Activated T-helper 17 cell treated with anti-CD3 and anti-CD28 coated beads, Interleukin-2, amount 50 U/mL, for 72 hours (primary cell): Measurements from ENCODE around the gene BMPR1A. TPM values are rescaled to one million over a fixed set of nuclear protein-coding genes. Genes with fewer than 3 reads are reported as not detected.
A peak's percentile ranks its signal among the peaks of the same experiment; 100 is the strongest.

Experiments
- ATAC-seq: fragments of 150-1000 bp; cut with Tn5 transposase; replicated peaks from 2 replicates; pipeline ENCODE4 v1.10.0; 2021; ENCODE audit warnings: mild to moderate bottlenecking, moderate library complexity
- H3K27ac Mint-ChIP-seq: one replicate; pipeline ENCODE4 v1.8.0; 2022; ENCODE audit warnings: mixed read lengths
- H3K27me3 Mint-ChIP-seq: one replicate; pipeline ENCODE4 v1.8.0; 2022; ENCODE audit warnings: mixed read lengths
- H3K36me3 Mint-ChIP-seq: one replicate; pipeline ENCODE4 v1.8.0; 2022; ENCODE audit warnings: low read depth, mild to moderate bottlenecking, mixed read lengths
- H3K4me1 Mint-ChIP-seq: one replicate; pipeline ENCODE4 v1.8.0; 2022; ENCODE audit warnings: mixed read lengths
- H3K4me3 Mint-ChIP-seq: one replicate; pipeline ENCODE4 v1.8.0; 2022; ENCODE audit warnings: mild to moderate bottlenecking, mixed read lengths
- H3K9me3 Mint-ChIP-seq: one replicate; pipeline ENCODE4 v1.8.0; 2022; ENCODE audit warnings: mixed read lengths
- total RNA-seq, 2 donors: library from RNA; stranded (reverse); gene quantifications; one replicate each; pipeline ENCODE4 v1.2.3, GENCODE V29; 2022

Gene BMPR1A
- total RNA-seq, 2 donors from 2014 or later = 11.1 to 14.4 TPM

DNA sequence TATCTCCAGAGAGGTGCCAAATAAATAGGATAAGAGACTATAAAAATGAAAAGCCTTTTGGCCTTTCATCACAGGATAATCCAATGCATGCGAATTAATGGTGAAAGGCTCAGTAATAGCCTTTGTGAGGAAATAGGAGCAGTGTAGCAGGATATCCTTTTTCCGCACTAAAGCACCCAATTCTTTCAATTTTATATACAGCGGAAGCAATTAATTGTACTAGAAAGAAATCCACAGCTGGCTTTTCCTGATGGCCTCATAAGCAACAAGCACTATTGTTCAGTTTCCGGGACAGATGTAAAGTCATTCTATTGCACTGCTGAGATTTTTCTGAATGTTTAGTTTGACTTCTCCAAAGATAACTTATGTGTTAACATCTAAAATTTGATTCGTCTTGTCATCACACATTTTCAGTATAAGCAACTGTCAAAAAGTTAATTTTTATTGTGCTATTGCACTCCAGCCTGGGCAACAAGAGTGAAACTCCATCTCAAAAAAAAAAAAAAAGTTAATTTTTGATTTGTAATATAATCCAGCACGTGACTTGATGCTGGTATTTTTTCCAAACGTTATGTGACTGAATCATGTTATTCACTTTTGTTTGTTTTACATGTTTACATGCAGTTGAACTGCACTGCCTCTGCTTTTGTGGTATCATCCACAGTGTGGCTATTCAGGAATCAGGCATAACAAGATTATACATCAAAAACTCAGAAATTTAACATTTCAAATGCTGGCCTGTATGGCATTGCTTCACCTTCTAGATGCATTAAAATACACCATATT, 8.4 kb upstream of the BMPR1A start:
- H3K9me3 Mint-ChIP-seq = no peaks in the 10 kb centered on the region
- no peak for ATAC-seq
- no peaks in the 10 kb centered on the region for H3K4me1 Mint-ChIP-seq
- no peak overlapping the region for H3K27ac Mint-ChIP-seq
- H3K27me3 Mint-ChIP-seq = no peaks in the 10 kb centered on the region
- no peaks in the 10 kb centered on the region for H3K36me3 Mint-ChIP-seq
- H3K4me3 Mint-ChIP-seq = no peak overlapping the region

DNA sequence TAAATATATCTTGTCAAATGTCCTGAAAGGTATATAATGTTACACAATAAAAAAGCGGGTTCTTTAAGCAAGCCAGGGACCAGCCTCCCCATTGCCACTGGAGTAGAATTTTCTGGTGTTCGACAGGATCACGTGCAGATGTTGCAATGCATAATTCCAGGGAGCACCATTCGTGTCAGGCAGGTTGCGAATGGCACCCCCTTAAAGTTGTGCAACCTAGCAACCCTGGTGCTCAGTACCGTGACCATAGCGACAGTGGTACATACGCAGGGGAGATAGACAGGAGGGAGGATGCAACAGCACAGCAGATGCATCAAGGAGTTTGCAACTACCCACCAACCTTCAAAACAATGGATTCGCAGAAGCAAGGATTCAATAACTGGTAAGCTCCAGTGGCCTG, 6.6 kb upstream of the BMPR1A start:
- Mint-ChIP-seq H3K27me3 (no peaks in the 10 kb centered on the region), H3K4me3 (no peak overlapping the region), H3K27ac (no peak overlapping the region), H3K4me1 (no peaks in the 10 kb centered on the region), H3K9me3 (no peaks in the 10 kb centered on the region), H3K36me3 (no peaks in the 10 kb centered on the region)
- no peak for ATAC-seq

GRCh38 chr10:86751477-86751876, 4.9 kb upstream of the BMPR1A start:
- no peaks in the 10 kb centered on the region for H3K4me1 Mint-ChIP-seq
- no peak overlapping the region for H3K27ac Mint-ChIP-seq
- ATAC-seq = no peak

GRCh38 chr10:86752311-86752710, 4.1 kb upstream of the BMPR1A start:
- ATAC-seq = no peak
- Mint-ChIP-seq H3K9me3 (no peaks in the 10 kb centered on the region), H3K4me3 (no peak overlapping the region), H3K36me3 (peaks cover 2% of the 10 kb centered on the region), H3K4me1 (no peaks in the 10 kb centered on the region), H3K27me3 (no peaks in the 10 kb centered on the region), H3K27ac (no peak overlapping the region)

More at GRCh38 chr10:86751477-86751876, 4.9 kb upstream of the BMPR1A start:
- no peaks in the 10 kb centered on the region for H3K36me3 Mint-ChIP-seq
- no peaks in the 10 kb centered on the region for H3K27me3 Mint-ChIP-seq
- no peaks in the 10 kb centered on the region for H3K9me3 Mint-ChIP-seq
- H3K4me3 Mint-ChIP-seq = no peak overlapping the region

- H3K9me3 Mint-ChIP-seq = no peaks in the 10 kb centered on the region
- ATAC-seq = no peak
- H3K36me3 Mint-ChIP-seq = peaks cover 6% of the 10 kb centered on the region
- H3K27ac Mint-ChIP-seq = no peak overlapping the region
- H3K4me3 Mint-ChIP-seq = no peak overlapping the region
- H3K27me3 Mint-ChIP-seq = no peaks in the 10 kb centered on the region
- no peaks in the 10 kb centered on the region for H3K4me1 Mint-ChIP-seq
These were observed 3.4 kb upstream of the BMPR1A start for GRCh38 chr10:86753051-86753450.

- peak overlapping the region; percentile 89 for H3K4me3 Mint-ChIP-seq
- H3K27me3 Mint-ChIP-seq = peaks cover 3% of the 10 kb centered on the region
- H3K36me3 Mint-ChIP-seq = peaks cover 6% of the 10 kb centered on the region
- peaks cover 6% of the 10 kb centered on the region for H3K4me1 Mint-ChIP-seq
- no peaks in the 10 kb centered on the region for H3K9me3 Mint-ChIP-seq
- no peak for ATAC-seq
- no peak overlapping the region for H3K27ac Mint-ChIP-seq
These were observed 2.6 kb upstream of the BMPR1A start for GRCh38 chr10:86753638-86754434.

DNA sequence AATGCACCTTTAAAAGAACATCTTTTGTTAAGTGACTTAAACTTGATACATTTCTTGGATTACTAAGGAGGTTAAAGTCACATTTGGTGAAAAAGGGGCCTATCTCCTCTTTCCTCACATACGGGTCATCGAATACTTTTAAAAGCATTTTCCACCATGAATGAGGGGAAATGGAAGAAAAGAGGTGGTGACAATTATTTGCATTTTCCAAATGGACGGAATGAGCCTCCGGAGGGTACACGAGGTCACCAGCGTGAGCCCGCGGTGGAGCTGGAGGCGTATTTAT, 1.0 kb upstream of the BMPR1A start:
- no peak for ATAC-seq
- peaks cover 15% of the 10 kb centered on the region for H3K4me1 Mint-ChIP-seq
- H3K9me3 Mint-ChIP-seq = no peaks in the 10 kb centered on the region
- peak overlapping the region; percentile 89 for H3K4me3 Mint-ChIP-seq
- H3K27me3 Mint-ChIP-seq = peaks cover 6% of the 10 kb centered on the region
- peaks cover 6% of the 10 kb centered on the region for H3K36me3 Mint-ChIP-seq
- peak overlapping the region; percentile 85 for H3K27ac Mint-ChIP-seq

- Mint-ChIP-seq H3K4me1 (peaks cover 15% of the 10 kb centered on the region), H3K4me3 (peak overlapping the region; percentile 89), H3K27me3 (peaks cover 6% of the 10 kb centered on the region), H3K9me3 (no peaks in the 10 kb centered on the region), H3K27ac (peak overlapping the region; percentile 85), H3K36me3 (peaks cover 6% of the 10 kb centered on the region)
- ATAC-seq = peak; percentile 92
These were observed 494 bp upstream of the BMPR1A start for GRCh38 chr10:86755740-86756510.

- Mint-ChIP-seq H3K36me3 (peaks cover 6% of the 10 kb centered on the region), H3K27ac (peak overlapping the region; percentile 92), H3K4me3 (peak overlapping the region; percentile 89), H3K27me3 (peaks cover 6% of the 10 kb centered on the region), H3K9me3 (no peaks in the 10 kb centered on the region), H3K4me1 (peaks cover 15% of the 10 kb centered on the region)
- ATAC-seq = no peak
These were observed 924 bp downstream of the BMPR1A start for GRCh38 chr10:86757113-86757972.

GRCh38 chr10:86758189-86759072, 2.0 kb downstream of the BMPR1A start:
- H3K36me3 Mint-ChIP-seq = peaks cover 6% of the 10 kb centered on the region
- H3K27me3 Mint-ChIP-seq = peaks cover 6% of the 10 kb centered on the region
- H3K27ac Mint-ChIP-seq = no peak overlapping the region
- no peaks in the 10 kb centered on the region for H3K9me3 Mint-ChIP-seq
- ATAC-seq = no peak
- peak overlapping the region; percentile 89 for H3K4me3 Mint-ChIP-seq
- H3K4me1 Mint-ChIP-seq = peaks cover 15% of the 10 kb centered on the region

GRCh38 chr10:86759073-86759672, 2.8 kb downstream of the BMPR1A start:
- peak overlapping the region; percentile 89 for H3K4me3 Mint-ChIP-seq
- H3K36me3 Mint-ChIP-seq = peaks cover 6% of the 10 kb centered on the region
- no peak for ATAC-seq
- H3K27me3 Mint-ChIP-seq = peaks cover 6% of the 10 kb centered on the region
- H3K4me1 Mint-ChIP-seq = peaks cover 15% of the 10 kb centered on the region
- no peaks in the 10 kb centered on the region for H3K9me3 Mint-ChIP-seq
- no peak overlapping the region for H3K27ac Mint-ChIP-seq

DNA sequence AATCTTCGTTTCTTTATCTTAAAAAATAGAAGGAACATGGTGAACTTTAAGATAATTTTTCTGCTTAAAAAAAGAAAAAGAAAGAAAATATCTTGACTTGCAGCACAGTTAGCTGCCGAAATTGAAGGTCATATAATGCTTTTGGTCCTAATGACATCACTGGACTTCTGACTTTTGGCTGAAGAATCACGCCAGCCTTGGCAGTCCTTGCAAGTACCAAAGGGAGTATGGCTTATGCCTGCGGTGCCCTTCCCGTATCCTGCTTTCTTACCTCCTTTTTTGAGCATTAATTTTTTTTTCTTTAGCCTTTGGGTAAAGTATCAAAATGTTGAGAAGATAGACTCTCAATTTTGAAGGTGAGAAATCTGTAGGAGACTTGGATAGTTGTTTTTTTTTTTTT, 7.0 kb downstream of the BMPR1A start:
- H3K4me3 Mint-ChIP-seq = no peak overlapping the region
- no peaks in the 10 kb centered on the region for H3K36me3 Mint-ChIP-seq
- no peak overlapping the region for H3K27ac Mint-ChIP-seq
- H3K4me1 Mint-ChIP-seq = peaks cover 12% of the 10 kb centered on the region
- H3K27me3 Mint-ChIP-seq = peaks cover 6% of the 10 kb centered on the region
- no peaks in the 10 kb centered on the region for H3K9me3 Mint-ChIP-seq
- ATAC-seq = no peak

DNA sequence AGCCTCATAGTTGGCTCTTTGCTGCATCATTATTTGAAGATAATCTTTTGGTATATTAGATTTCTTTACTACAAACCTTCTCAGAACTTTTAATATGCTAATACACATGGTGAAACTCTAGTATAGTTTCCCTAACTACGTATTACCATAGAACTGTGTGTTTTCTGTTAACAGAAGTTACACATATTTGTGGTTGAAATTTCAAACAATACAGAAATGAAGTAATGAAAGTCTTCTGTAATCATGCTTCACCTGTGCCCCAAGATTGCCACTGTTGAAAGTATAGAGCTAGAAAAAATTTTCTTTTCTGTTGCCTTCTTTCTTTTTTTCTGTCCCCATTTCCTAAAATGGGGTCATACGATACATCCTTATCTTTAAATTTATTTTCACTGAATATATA, 9.1 kb downstream of the BMPR1A start:
- H3K36me3 Mint-ChIP-seq = no peaks in the 10 kb centered on the region
- peaks cover 9% of the 10 kb centered on the region for H3K4me1 Mint-ChIP-seq
- no peak overlapping the region for H3K4me3 Mint-ChIP-seq
- H3K27ac Mint-ChIP-seq = no peak overlapping the region
- no peaks in the 10 kb centered on the region for H3K9me3 Mint-ChIP-seq
- ATAC-seq = no peak
- no peaks in the 10 kb centered on the region for H3K27me3 Mint-ChIP-seq
